Measurements from ENCODE around the gene ADGRF3. TPM values are rescaled to one million over a fixed set of nuclear protein-coding genes. Genes with fewer than 3 reads are reported as not detected.

The ADGRF3 gene
- total and polyA plus RNA-seq, 2 donors (not counting 1 experiment from before 2014, with no cell fraction given), result 0.47 to 1.00 TPM

GRCh38 chr2:26356111-26356510 is 9.5 kb upstream of the ADGRF3 start:
- no peak overlapping the region for H3K9ac ChIP-seq (ENCODE audit: low read length)
- no peaks in the 10 kb centered on the region for H3K9me3 Mint-ChIP-seq (ENCODE audit: insufficient read depth)

More at GRCh38 chr2:26356111-26356510, 9.5 kb upstream of the ADGRF3 start:
- Mint-ChIP-seq H3K4me1 (peaks cover 18% of the 10 kb centered on the region), H3K4me3 (no peak overlapping the region), H3K27ac (no peak overlapping the region), H3K27me3 (no peaks in the 10 kb centered on the region)
- WGBS (ENCODE audit: insufficient coverage), result 100% methylated on average over 1 of the region's 2 CpGs
- TF ChIP-seq EZH2 (IDR thresholded peaks at IDR 0.05; ENCODE audit: borderline replicate concordance, insufficient read depth, low read depth, low read length, poor library complexity, severe bottlenecking) (no peak), CTCF (IDR thresholded peaks at IDR 0.05) (no peak)
- intact Hi-C loops (cut with micrococcal nuclease), result no loop called here
- Histone ChIP-seq H4K20me1 (ENCODE audit: control insufficient read depth, insufficient read depth, low read length, poor library complexity, severe bottlenecking) (peaks cover 63% of the 10 kb centered on the region), H3K4me1 (ENCODE audit: control insufficient read depth in 2 of 2, insufficient read depth in 2 of 2, low read length in 2 of 2) (no peaks in the 10 kb centered on the region), H2AFZ (ENCODE audit: insufficient read depth, low read depth, low read length, poor library complexity, severe bottlenecking) (no peak overlapping the region), H3K4me2 (replicated peaks; ENCODE audit: low read depth, low read length, poor library complexity, severe bottlenecking) (no peak overlapping the region), H3K27me3 (replicated peaks in 1 of 4; ENCODE audit: control extremely low read depth in 1 of 4, control insufficient read depth in 3 of 4, insufficient read depth in 4 of 4, low read length in 3 of 4) (no peaks in the 10 kb centered on the region), H3K27ac (ENCODE audit: low read length in 2 of 2) (no peak overlapping the region), H3K9me3 (ENCODE audit: control extremely low read depth in 1 of 3, control insufficient read depth in 2 of 3, insufficient read depth in 1 of 3, low read length in 2 of 3) (no peaks in the 10 kb centered on the region), H3K4me3 (ENCODE audit: control extremely low read depth in 1 of 5, extremely low read depth in 1 of 5, insufficient read depth in 1 of 5, low read depth in 2 of 5, low read length in 4 of 5) (no peak overlapping the region), H3K79me2 (ENCODE audit: control insufficient read depth, insufficient read depth, low read length) (peaks cover 99% of the 10 kb centered on the region), H3K36me3 (replicated peaks in 1 of 2; ENCODE audit: control extremely low read depth in 1 of 2, control insufficient read depth in 1 of 2, extremely low read depth in 1 of 2, insufficient read depth in 2 of 2, low read length in 1 of 2) (peaks cover 3 to 8% of the 10 kb centered on the region in 2 experiments)
- DNase-seq, result no peak
- ATAC-seq (ENCODE audit: low read depth), result no peak
- ChIA-PET POLR2A (no interaction called here), CTCF (interaction anchor here (0.7 to 1.5 kb wide), 2 partner anchors 26 to 1778 kb away, joined by 3 read pairs; no protein-coding TSS in a partner anchor)
